ENCODE measurements around the gene FBXL2.

Gene FBXL2

GRCh38 chr3:33277193-33277882 lies at the start of gene FBXL2:
TSS of gene FBXL2 (plus strand) at chr3:33277442. CDS start at chr3:33277513, 71 bp downstream.
- peak; percentile 90 for DNase-seq

- DNase-seq = no peak
Observed at GRCh38 chr3:33229066-33229465, 48.2 kb upstream of the FBXL2 start.

GRCh38 chr3:33229947-33230346 lies 47.3 kb upstream of the FBXL2 start:
- DNase-seq = no peak

GRCh38 chr3:33231756-33232465 lies 45.3 kb upstream of the FBXL2 start:
- DNase-seq = peak; percentile 32

- DNase-seq = no peak
Observed at GRCh38 chr3:33233884-33234283, 43.4 kb upstream of the FBXL2 start.

GRCh38 chr3:33236005-33236404 lies 41.2 kb upstream of the FBXL2 start:
- DNase-seq = no peak

- no peak for DNase-seq
Observed at GRCh38 chr3:33237439-33237838, 39.8 kb upstream of the FBXL2 start.

GRCh38 chr3:33238923-33239322 lies 38.3 kb upstream of the FBXL2 start:
- no peak for DNase-seq

GRCh38 chr3:33240261-33240660 lies 37.0 kb upstream of the FBXL2 start:
- DNase-seq = no peak

- DNase-seq = no peak
Observed at GRCh38 chr3:33246786-33247185, 30.5 kb upstream of the FBXL2 start.

- no peak for DNase-seq
Observed at GRCh38 chr3:33250712-33251111, 26.5 kb upstream of the FBXL2 start.

GRCh38 chr3:33256249-33256648 lies 21.0 kb upstream of the FBXL2 start:
- DNase-seq = peak; percentile 56

GRCh38 chr3:33260104-33260503 lies 17.1 kb upstream of the FBXL2 start:
- no peak for DNase-seq

- DNase-seq = no peak
Observed at GRCh38 chr3:33269385-33269784, 7.9 kb upstream of the FBXL2 start.

GRCh38 chr3:33271324-33271723 lies 5.9 kb upstream of the FBXL2 start:
- no peak for DNase-seq

GRCh38 chr3:33273628-33274027 lies 3.6 kb upstream of the FBXL2 start:
- no peak for DNase-seq

GRCh38 chr3:33278163-33278562 lies 921 bp downstream of the FBXL2 start:
- DNase-seq = peak; percentile 72

- DNase-seq = peak; percentile 55
Observed at GRCh38 chr3:33287672-33288282, 10.5 kb downstream of the FBXL2 start.

GRCh38 chr3:33299395-33300081 lies 22.3 kb downstream of the FBXL2 start:
- DNase-seq = peak; percentile 1

GRCh38 chr3:33312361-33312760 lies 35.1 kb downstream of the FBXL2 start:
- DNase-seq = no peak

- DNase-seq = no peak
Observed at GRCh38 chr3:33313331-33313730, 36.1 kb downstream of the FBXL2 start.

- DNase-seq = no peak
Observed at GRCh38 chr3:33314993-33315392, 37.8 kb downstream of the FBXL2 start.

GRCh38 chr3:33315826-33316225 lies 38.6 kb downstream of the FBXL2 start:
- DNase-seq = no peak
